ENCODE measurements around the gene KCNK4. TPM values are rescaled to one million over a fixed set of nuclear protein-coding genes. Genes with fewer than 3 reads are reported as not detected.

KCNK4 gene
- total and polyA plus RNA-seq, 2 donors from 2014 or later = not detected

DNA sequence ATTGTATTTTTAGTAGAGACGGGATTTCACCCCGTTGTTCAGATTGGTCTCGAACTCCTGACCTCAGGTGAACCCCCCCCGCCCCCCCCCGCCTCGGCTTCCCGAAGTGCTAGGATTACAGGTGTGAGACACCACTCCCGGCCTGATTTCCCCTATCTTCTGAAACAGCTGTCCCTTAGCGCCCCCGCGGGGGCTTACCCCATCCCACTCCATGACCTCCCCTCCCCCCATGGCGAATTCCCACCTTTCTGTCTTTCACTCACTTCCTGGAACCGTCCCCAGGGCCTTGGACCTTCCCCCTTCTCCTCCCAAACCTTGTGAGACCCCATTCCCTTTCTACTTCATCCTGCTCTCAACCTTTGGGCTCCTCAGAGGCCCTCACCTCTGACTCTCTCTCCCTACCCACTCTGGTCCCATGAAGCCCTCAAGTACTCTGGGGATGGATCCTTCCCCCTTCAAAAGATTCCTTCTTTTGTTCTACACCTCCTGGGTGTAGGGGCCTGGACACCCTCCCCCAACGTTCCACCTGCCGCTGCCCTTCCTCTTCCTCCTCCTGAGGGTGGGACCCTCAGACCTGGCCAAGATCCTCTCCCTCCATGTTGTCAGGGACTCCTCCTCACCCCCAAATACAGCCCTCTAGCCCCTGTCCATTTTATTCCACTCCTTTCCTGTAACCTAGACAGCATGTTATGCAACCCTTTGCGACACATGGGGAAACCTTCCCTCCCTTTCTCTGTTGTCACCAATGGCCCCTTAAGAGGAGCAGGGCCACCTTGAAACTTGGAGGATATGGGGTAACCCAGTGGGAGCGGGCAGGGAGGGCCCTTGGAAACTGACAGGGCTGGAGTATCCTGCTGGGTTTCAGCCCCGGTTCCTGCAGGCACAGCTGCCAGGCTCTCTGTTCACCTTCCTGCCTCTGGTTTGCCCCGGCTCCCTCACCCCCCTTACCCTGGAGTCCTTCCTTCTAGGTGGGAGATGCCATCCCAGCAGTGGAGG is 28.0 kb downstream of the KCNK4 start:
- H3K27ac ChIP-seq (ENCODE audit: low read depth in 2 of 2, low read length in 2 of 2) = peak overlapping the region; percentile 100
- no peaks in the 10 kb centered on the region for H3K27me3 ChIP-seq (ENCODE audit: control insufficient read depth, insufficient read depth, low read length)
- intact Hi-C loops (cut with DNase I) = no loop called here
- H3K4me1 ChIP-seq (ENCODE audit: control insufficient read depth in 2 of 3, insufficient read depth in 2 of 3, low read depth in 1 of 3, low read length in 3 of 3) = peaks cover 0 to 13% (median 6%) of the 10 kb centered on the region in 3 donors
- no peak for FAIRE-seq
- DNase-seq = peak in 1 of 5 donors; percentile 83
- peaks cover 0 to 9% (median 5%) of the 10 kb centered on the region in 3 donors for H3K36me3 ChIP-seq (ENCODE audit: control insufficient read depth in 2 of 3, insufficient read depth in 3 of 3, low read length in 3 of 3)
- H3K4me3 ChIP-seq (ENCODE audit: low read length in 3 of 3) = peak overlapping the region; percentile 89 to 96 (median 92)
- H3K9ac ChIP-seq (ENCODE audit: low read length in 3 of 3) = peak overlapping the region; percentile 37 to 89 (median 62)
- no peaks in the 10 kb centered on the region for H3K9me3 ChIP-seq (ENCODE audit: control insufficient read depth in 2 of 3, insufficient read depth in 1 of 3, low read length in 3 of 3)
- TF ChIP-seq, protein P1, sequence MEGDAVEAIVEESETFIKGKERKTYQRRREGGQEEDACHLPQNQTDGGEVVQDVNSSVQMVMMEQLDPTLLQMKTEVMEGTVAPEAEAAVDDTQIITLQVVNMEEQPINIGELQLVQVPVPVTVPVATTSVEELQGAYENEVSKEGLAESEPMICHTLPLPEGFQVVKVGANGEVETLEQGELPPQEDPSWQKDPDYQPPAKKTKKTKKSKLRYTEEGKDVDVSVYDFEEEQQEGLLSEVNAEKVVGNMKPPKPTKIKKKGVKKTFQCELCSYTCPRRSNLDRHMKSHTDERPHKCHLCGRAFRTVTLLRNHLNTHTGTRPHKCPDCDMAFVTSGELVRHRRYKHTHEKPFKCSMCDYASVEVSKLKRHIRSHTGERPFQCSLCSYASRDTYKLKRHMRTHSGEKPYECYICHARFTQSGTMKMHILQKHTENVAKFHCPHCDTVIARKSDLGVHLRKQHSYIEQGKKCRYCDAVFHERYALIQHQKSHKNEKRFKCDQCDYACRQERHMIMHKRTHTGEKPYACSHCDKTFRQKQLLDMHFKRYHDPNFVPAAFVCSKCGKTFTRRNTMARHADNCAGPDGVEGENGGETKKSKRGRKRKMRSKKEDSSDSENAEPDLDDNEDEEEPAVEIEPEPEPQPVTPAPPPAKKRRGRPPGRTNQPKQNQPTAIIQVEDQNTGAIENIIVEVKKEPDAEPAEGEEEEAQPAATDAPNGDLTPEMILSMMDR (IDR thresholded peaks at IDR 0.05; ENCODE audit: borderline replicate concordance, extremely low read depth, insufficient read depth) = no peak

DNA sequence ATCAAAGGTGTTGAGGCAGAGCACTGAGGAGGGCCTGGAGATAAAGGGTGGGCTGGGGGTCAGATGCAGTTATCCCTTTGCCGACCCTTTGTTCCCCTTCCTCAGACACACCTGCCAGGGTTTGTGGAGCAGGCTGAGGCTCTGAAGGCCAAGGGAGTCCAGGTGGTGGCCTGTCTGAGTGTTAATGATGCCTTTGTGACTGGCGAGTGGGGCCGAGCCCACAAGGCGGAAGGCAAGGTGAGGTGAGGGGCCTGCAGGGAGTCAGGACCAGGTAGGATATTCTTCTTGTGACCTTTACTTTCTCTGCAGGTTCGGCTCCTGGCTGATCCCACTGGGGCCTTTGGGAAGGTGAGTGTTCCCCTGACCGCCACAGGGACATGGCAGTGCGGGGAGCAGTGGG is 29.5 kb downstream of the KCNK4 start:
- TF ChIP-seq, protein P1 (IDR thresholded peaks at IDR 0.05; ENCODE audit: borderline replicate concordance, extremely low read depth, insufficient read depth) = no peak
- FAIRE-seq (no peak), DNase-seq (no peak)
- peaks cover 0 to 13% (median 6%) of the 10 kb centered on the region in 3 donors for H3K4me1 ChIP-seq (ENCODE audit: control insufficient read depth in 2 of 3, insufficient read depth in 2 of 3, low read depth in 1 of 3, low read length in 3 of 3)
- intact Hi-C loops (cut with DNase I) = no loop called here
- no peaks in the 10 kb centered on the region for H3K9me3 ChIP-seq (ENCODE audit: control insufficient read depth in 2 of 3, insufficient read depth in 1 of 3, low read length in 3 of 3)
- no peak overlapping the region for H3K4me3 ChIP-seq (ENCODE audit: low read length in 3 of 3)
- H3K27ac ChIP-seq (ENCODE audit: low read depth in 2 of 2, low read length in 2 of 2) = no peak overlapping the region
- H3K36me3 ChIP-seq (ENCODE audit: control insufficient read depth in 2 of 3, insufficient read depth in 3 of 3, low read length in 3 of 3) = peaks cover 0 to 4% (median 0%) of the 10 kb centered on the region in 3 donors
- no peaks in the 10 kb centered on the region for H3K27me3 ChIP-seq (ENCODE audit: control insufficient read depth, insufficient read depth, low read length)
- no peak overlapping the region for H3K9ac ChIP-seq (ENCODE audit: low read length in 3 of 3)

DNA sequence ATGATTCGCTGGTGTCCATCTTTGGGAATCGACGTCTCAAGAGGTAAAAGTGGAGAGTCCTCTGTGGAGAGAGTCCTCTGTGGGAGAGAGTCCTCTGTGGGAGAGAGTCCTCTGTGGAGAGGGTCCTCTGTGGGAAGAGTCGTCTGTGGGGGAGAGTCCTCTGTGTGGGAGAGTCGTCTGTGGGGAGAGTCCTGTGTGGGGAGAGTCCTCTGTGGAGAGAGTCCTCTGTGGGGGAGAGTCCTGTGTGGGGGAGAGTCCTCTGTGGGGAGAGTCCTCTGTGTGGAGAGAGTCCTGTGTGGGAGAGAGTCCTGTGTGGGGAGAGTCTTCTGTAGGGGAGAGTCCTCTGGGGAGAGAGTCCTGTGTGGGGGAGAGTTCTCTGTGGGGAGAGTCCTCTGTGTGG is 29.9 kb downstream of the KCNK4 start:
- intact Hi-C loops (cut with DNase I) = no loop called here
- FAIRE-seq = no peak
- no peak for DNase-seq
- H3K9me3 ChIP-seq (ENCODE audit: control insufficient read depth in 2 of 3, insufficient read depth in 1 of 3, low read length in 3 of 3) = no peaks in the 10 kb centered on the region
- TF ChIP-seq, protein P1 (IDR thresholded peaks at IDR 0.05; ENCODE audit: borderline replicate concordance, extremely low read depth, insufficient read depth) = no peak
- H3K27me3 ChIP-seq (ENCODE audit: control insufficient read depth, insufficient read depth, low read length) = no peaks in the 10 kb centered on the region
- H3K9ac ChIP-seq (ENCODE audit: low read length in 3 of 3) = no peak overlapping the region
- peaks cover 0 to 12% (median 6%) of the 10 kb centered on the region in 3 donors for H3K4me1 ChIP-seq (ENCODE audit: control insufficient read depth in 2 of 3, insufficient read depth in 2 of 3, low read depth in 1 of 3, low read length in 3 of 3)
- peaks cover 0 to 4% (median 0%) of the 10 kb centered on the region in 3 donors for H3K36me3 ChIP-seq (ENCODE audit: control insufficient read depth in 2 of 3, insufficient read depth in 3 of 3, low read length in 3 of 3)
- no peak overlapping the region for H3K27ac ChIP-seq (ENCODE audit: low read depth in 2 of 2, low read length in 2 of 2)
- H3K4me3 ChIP-seq (ENCODE audit: low read length in 3 of 3) = no peak overlapping the region

Measured in kidney (tissue), 14 donors.